C4-2B (cell line): ENCODE data around the gene TRAPPC2B.

Experiments used
- H3K27ac ChIP-seq: fragments of 450-650 bp; 2 replicates; pipeline ENCODE4 v1.5.1; 2017
- CTCF ChIP-seq: fragments of 450-650 bp; conservative IDR thresholded peaks from 2 replicates; pipeline ENCODE4 v1.5.1; 2017; ENCODE audit warnings: mild to moderate bottlenecking
- ZFX ChIP-seq: fragments of 450-650 bp; IDR thresholded peaks from 2 replicates; pipeline ENCODE4 v1.6.1; 2017

The TRAPPC2B gene

DNA sequence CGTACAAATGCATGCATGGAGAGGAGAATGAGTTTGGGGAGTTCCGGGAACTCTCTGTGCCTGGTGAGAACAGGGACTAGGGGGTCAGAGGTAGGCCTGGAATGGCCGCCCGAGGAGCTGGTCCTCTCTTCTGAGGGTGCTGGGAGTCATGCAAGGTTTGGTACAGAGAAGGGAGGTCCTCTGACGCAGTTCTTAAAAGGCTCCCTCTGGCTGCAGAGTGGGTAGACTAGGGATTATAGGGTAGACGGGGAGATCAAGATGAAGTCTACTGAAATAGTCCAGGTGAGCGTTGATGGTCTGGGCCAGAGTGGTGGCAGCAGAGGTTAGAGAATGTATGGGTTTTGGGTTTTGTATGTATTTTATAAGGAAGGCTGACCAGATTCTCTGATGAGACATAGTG, 11.5 kb upstream of the TRAPPC2B start:
- H3K27ac ChIP-seq = peak overlapping the region; percentile 69

DNA sequence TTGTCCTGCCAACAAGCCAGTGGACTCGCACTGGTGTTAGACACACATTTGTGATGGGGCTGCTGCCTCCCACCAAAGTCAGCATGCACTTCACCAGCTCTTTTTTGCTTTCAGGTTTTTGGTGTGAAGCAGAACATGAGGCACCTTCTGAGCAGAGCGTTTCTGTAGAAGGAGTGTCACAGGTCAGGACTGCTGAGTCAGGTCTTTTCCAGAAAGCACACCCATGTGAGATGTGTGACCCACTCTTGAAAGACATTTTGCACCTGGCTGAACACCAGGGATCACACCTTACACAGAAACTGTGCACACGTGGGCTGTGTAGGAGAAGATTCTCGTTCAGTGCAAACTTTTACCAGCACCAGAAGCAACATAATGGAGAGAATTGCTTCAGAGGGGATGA, 7.4 kb upstream of the TRAPPC2B start:
- TF ChIP-seq ZFX (no peak), CTCF (no peak)
- no peak overlapping the region for H3K27ac ChIP-seq

More for the DNA sequence above, 11.5 kb upstream of the TRAPPC2B start:
- TF ChIP-seq CTCF (no peak), ZFX (no peak)

DNA sequence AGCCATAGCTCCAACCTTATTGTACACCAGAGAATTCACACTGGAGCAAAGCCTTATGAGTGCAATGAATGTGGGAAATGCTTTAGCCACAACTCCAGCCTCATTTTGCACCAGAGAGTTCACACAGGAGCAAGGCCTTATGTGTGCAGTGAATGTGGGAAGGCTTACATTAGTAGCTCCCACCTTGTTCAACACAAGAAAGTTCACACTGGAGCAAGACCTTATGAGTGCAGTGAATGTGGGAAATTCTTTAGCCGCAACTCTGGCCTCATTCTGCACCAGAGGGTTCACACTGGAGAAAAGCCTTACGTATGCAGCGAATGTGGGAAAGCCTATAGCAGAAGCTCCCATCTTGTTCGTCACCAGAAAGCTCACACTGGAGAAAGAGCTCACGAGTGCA, 5.9 kb upstream of the TRAPPC2B start:
- TF ChIP-seq ZFX (no peak), CTCF (no peak)
- no peak overlapping the region for H3K27ac ChIP-seq

DNA sequence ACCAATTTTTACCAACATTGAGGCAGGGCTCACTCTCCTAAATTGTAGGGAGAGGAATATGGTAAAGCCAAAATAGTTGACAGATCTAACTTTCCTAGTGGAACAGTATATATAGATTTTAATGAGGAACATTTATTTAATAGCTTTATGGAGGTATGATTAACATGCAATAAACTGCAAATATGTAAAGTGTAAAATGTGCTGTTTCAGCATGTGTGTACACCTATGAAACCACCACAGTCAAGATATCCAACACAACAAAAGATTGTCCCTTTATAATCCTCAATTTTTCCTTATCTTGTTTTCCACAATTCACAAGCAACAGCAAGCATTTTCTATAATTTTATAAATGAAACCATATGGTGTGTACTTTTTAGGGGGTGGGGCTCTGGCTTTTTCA, 4.1 kb upstream of the TRAPPC2B start:
- no peak for TF ChIP-seq CTCF
- H3K27ac ChIP-seq = no peak overlapping the region

DNA sequence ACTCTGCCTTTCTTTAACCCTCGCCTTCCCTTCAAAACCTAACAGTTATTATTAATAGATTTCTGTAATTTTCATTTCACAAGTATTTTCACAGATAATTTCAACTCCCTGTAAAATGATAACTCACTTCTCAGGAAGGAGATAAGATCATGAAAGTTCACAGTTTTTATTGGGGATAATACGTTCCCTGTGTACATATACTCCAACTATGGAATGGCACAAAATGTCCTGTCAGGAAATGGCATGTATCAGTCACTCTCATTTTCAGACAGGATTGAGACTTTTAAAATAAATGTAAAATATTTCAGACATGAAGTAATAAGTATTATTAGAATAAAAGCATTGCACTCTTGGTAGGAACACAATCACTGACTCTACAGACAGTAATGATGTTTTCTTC, 932 bp upstream of the TRAPPC2B start:
- no peak overlapping the region for H3K27ac ChIP-seq

GRCh38 chr19:57363688-57364181, 384 bp downstream of the TRAPPC2B start:
- H3K27ac ChIP-seq = peak overlapping the region; percentile 73
- TF ChIP-seq CTCF = no peak
- no peak for TF ChIP-seq ZFX

More for the DNA sequence above, 932 bp upstream of the TRAPPC2B start:
- no peak for TF ChIP-seq ZFX
- no peak for TF ChIP-seq CTCF

- no peak for TF ChIP-seq ZFX
- TF ChIP-seq CTCF = no peak
- H3K27ac ChIP-seq = no peak overlapping the region
These were observed 3.4 kb downstream of the TRAPPC2B start for GRCh38 chr19:57366776-57367175.
